Activated naive CD8-positive, alpha-beta T cell treated with anti-CD3 and anti-CD28 coated beads for 36 hours (primary cell): ENCODE measurements around the gene MCM8. TPM values are rescaled to one million over a fixed set of nuclear protein-coding genes. Genes with fewer than 3 reads are reported as not detected.

Source experiments
- DNase-seq: peaks from one replicate; pipeline ENCODE4 v3.0.0; 2021
- H3K27ac Mint-ChIP-seq: one replicate; pipeline ENCODE4 v1.8.0; 2022; ENCODE audit warnings: mild to moderate bottlenecking, moderate library complexity, mixed read lengths
- H3K27me3 Mint-ChIP-seq: one replicate; pipeline ENCODE4 v1.8.0; 2022; ENCODE audit warnings: mild to moderate bottlenecking, mixed read lengths
- H3K36me3 Mint-ChIP-seq: one replicate; pipeline ENCODE4 v1.8.0; 2021; ENCODE audit warnings: mild to moderate bottlenecking, mixed read lengths
- H3K4me1 Mint-ChIP-seq: one replicate; pipeline ENCODE4 v1.8.0; 2021; ENCODE audit warnings: mixed read lengths
- H3K4me3 Mint-ChIP-seq: one replicate; pipeline ENCODE4 v1.8.0; 2022; ENCODE audit warnings: mild to moderate bottlenecking, moderate library complexity, mixed read lengths
- H3K9me3 Mint-ChIP-seq: one replicate; pipeline ENCODE4 v1.8.0; 2022; ENCODE audit warnings: mixed read lengths
- total RNA-seq, 2 experiments: library from RNA; stranded (reverse); gene quantifications; one replicate each; pipeline ENCODE4 v1.2.3, GENCODE V29; 2021

The MCM8 gene
- total RNA-seq: 10 to 100 TPM; 34.7 to 35.2 TPM

GRCh38 chr20:5950271-5951031, at the start of gene MCM8, which contains the start of gene TRMT6:
Gene MCM8, plus strand, starts transcription at chr20:5950652. Its CDS starts 1,364 bp downstream, at chr20:5952016.
Gene TRMT6, minus strand, starts transcription at chr20:5950533. Its CDS starts 128 bp downstream, at chr20:5950405.
- Mint-ChIP-seq H3K4me3 (peak within 1 kb of the TSS; percentile 97), H3K9me3 (no peaks in the 10 kb centered on the region), H3K27ac (peak within 1 kb of the TSS; percentile 98), H3K27me3 (peaks cover 4% of the 10 kb centered on the region), H3K36me3 (peaks cover 59% of the 10 kb centered on the region), H3K4me1 (peaks cover 50% of the 10 kb centered on the region)
- DNase-seq: peak; percentile 96

- Mint-ChIP-seq H3K4me3 (no peak overlapping the region), H3K4me1 (no peaks in the 10 kb centered on the region), H3K27me3 (peaks cover 31% of the 10 kb centered on the region), H3K27ac (no peak overlapping the region), H3K9me3 (no peaks in the 10 kb centered on the region), H3K36me3 (no peaks in the 10 kb centered on the region)
- DNase-seq: no peak
Measured at GRCh38 chr20:5900908-5901307, 49.5 kb upstream of the MCM8 start.

GRCh38 chr20:5908981-5909380, 41.5 kb upstream of the MCM8 start:
- H3K9me3 Mint-ChIP-seq: no peaks in the 10 kb centered on the region
- peaks cover 1% of the 10 kb centered on the region for H3K4me1 Mint-ChIP-seq
- H3K27ac Mint-ChIP-seq: no peak overlapping the region
- H3K27me3 Mint-ChIP-seq: peaks cover 74% of the 10 kb centered on the region
- H3K36me3 Mint-ChIP-seq: no peaks in the 10 kb centered on the region
- H3K4me3 Mint-ChIP-seq: no peak overlapping the region
- no peak for DNase-seq

- H3K4me3 Mint-ChIP-seq: no peak overlapping the region
- H3K27ac Mint-ChIP-seq: no peak overlapping the region
- H3K27me3 Mint-ChIP-seq: peaks cover 80% of the 10 kb centered on the region
- no peaks in the 10 kb centered on the region for H3K9me3 Mint-ChIP-seq
- peaks cover 1% of the 10 kb centered on the region for H3K4me1 Mint-ChIP-seq
- DNase-seq: no peak
- H3K36me3 Mint-ChIP-seq: no peaks in the 10 kb centered on the region
Measured at GRCh38 chr20:5910186-5910585, 40.3 kb upstream of the MCM8 start.

GRCh38 chr20:5913166-5913565, 37.3 kb upstream of the MCM8 start:
- H3K9me3 Mint-ChIP-seq: no peaks in the 10 kb centered on the region
- H3K4me1 Mint-ChIP-seq: peaks cover 1% of the 10 kb centered on the region
- H3K27me3 Mint-ChIP-seq: peaks cover 70% of the 10 kb centered on the region
- H3K36me3 Mint-ChIP-seq: no peaks in the 10 kb centered on the region
- H3K4me3 Mint-ChIP-seq: no peak overlapping the region
- no peak overlapping the region for H3K27ac Mint-ChIP-seq
- DNase-seq: no peak

GRCh38 chr20:5914859-5915258, 35.6 kb upstream of the MCM8 start:
- H3K27me3 Mint-ChIP-seq: peaks cover 53% of the 10 kb centered on the region
- H3K27ac Mint-ChIP-seq: no peak overlapping the region
- no peaks in the 10 kb centered on the region for H3K36me3 Mint-ChIP-seq
- H3K9me3 Mint-ChIP-seq: no peaks in the 10 kb centered on the region
- no peak overlapping the region for H3K4me3 Mint-ChIP-seq
- peaks cover 17% of the 10 kb centered on the region for H3K4me1 Mint-ChIP-seq
- DNase-seq: no peak

- Mint-ChIP-seq H3K36me3 (no peaks in the 10 kb centered on the region), H3K4me3 (peak overlapping the region; percentile 9), H3K27ac (peak overlapping the region; percentile 78), H3K27me3 (peaks cover 32% of the 10 kb centered on the region), H3K9me3 (no peaks in the 10 kb centered on the region), H3K4me1 (peaks cover 23% of the 10 kb centered on the region)
- no peak for DNase-seq
Measured at GRCh38 chr20:5918856-5919625, 31.4 kb upstream of the MCM8 start.

- Mint-ChIP-seq H3K27me3 (peaks cover 28% of the 10 kb centered on the region), H3K4me1 (peaks cover 23% of the 10 kb centered on the region), H3K36me3 (no peaks in the 10 kb centered on the region), H3K27ac (no peak overlapping the region), H3K4me3 (no peak overlapping the region), H3K9me3 (no peaks in the 10 kb centered on the region)
- no peak for DNase-seq
Measured at GRCh38 chr20:5919626-5920544, 30.6 kb upstream of the MCM8 start.

GRCh38 chr20:5920581-5920980, 29.9 kb upstream of the MCM8 start:
- Mint-ChIP-seq H3K4me1 (peaks cover 23% of the 10 kb centered on the region), H3K36me3 (no peaks in the 10 kb centered on the region), H3K27me3 (peaks cover 25% of the 10 kb centered on the region), H3K9me3 (no peaks in the 10 kb centered on the region), H3K27ac (no peak overlapping the region), H3K4me3 (no peak overlapping the region)
- DNase-seq: no peak

- no peaks in the 10 kb centered on the region for H3K9me3 Mint-ChIP-seq
- H3K4me3 Mint-ChIP-seq: no peak overlapping the region
- DNase-seq: no peak
- H3K36me3 Mint-ChIP-seq: no peaks in the 10 kb centered on the region
- peaks cover 19% of the 10 kb centered on the region for H3K27me3 Mint-ChIP-seq
- no peak overlapping the region for H3K27ac Mint-ChIP-seq
- H3K4me1 Mint-ChIP-seq: peaks cover 20% of the 10 kb centered on the region
Measured at GRCh38 chr20:5923493-5923892, 27.0 kb upstream of the MCM8 start.

GRCh38 chr20:5925551-5925950, 24.9 kb upstream of the MCM8 start:
- no peak for DNase-seq
- Mint-ChIP-seq H3K27me3 (peaks cover 19% of the 10 kb centered on the region), H3K4me3 (no peak overlapping the region), H3K9me3 (no peaks in the 10 kb centered on the region), H3K27ac (no peak overlapping the region), H3K36me3 (no peaks in the 10 kb centered on the region), H3K4me1 (peaks cover under 1% of the 10 kb centered on the region)

GRCh38 chr20:5927749-5928462, 22.5 kb upstream of the MCM8 start:
- Mint-ChIP-seq H3K9me3 (no peaks in the 10 kb centered on the region), H3K27me3 (peaks cover 13% of the 10 kb centered on the region), H3K36me3 (no peaks in the 10 kb centered on the region), H3K4me3 (no peak overlapping the region), H3K4me1 (no peaks in the 10 kb centered on the region), H3K27ac (no peak overlapping the region)
- DNase-seq: no peak

GRCh38 chr20:5928836-5929715, 21.4 kb upstream of the MCM8 start:
- no peaks in the 10 kb centered on the region for H3K36me3 Mint-ChIP-seq
- no peak overlapping the region for H3K27ac Mint-ChIP-seq
- no peak overlapping the region for H3K4me3 Mint-ChIP-seq
- DNase-seq: no peak
- H3K27me3 Mint-ChIP-seq: peaks cover 1% of the 10 kb centered on the region
- H3K9me3 Mint-ChIP-seq: no peaks in the 10 kb centered on the region
- peaks cover 3% of the 10 kb centered on the region for H3K4me1 Mint-ChIP-seq
